ENCODE measurements around the gene CIART.

Gene CIART

DNA sequence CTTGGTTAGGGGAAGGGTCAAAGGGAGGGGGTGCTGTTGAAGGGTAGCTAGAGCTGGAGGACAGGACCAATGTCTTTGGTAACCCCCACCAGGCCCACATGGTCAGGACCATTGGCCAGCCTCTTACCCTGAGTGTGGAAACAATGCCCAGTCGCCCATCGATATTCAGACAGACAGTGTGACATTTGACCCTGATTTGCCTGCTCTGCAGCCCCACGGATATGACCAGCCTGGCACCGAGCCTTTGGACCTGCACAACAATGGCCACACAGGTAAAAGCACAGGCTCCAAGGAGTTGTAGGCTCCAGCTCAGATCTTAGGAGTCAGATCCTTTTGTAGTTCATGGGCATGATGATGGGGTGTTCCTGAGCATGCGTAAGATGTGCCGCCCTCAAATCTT, 21.0 kb upstream of the CIART start:
- Histone ChIP-seq H3K9me3 (ENCODE audit: control insufficient read depth in 1 of 2, low read length in 2 of 2) (no peaks in the 10 kb centered on the region), H3K4me1 (ENCODE audit: control insufficient read depth in 1 of 2, insufficient read depth in 2 of 2, low read length in 2 of 2) (peaks cover 17 to 19% of the 10 kb centered on the region in 2 donors), H3K27me3 (ENCODE audit: control insufficient read depth in 1 of 2, insufficient read depth in 2 of 2, low read length in 2 of 2) (peaks cover 7 to 15% of the 10 kb centered on the region in 2 donors), H3K36me3 (ENCODE audit: control insufficient read depth in 1 of 2, insufficient read depth in 2 of 2, low read length in 2 of 2) (peaks cover 6 to 18% of the 10 kb centered on the region in 2 donors), H3K4me3 (ENCODE audit: low read depth in 1 of 2, low read length in 2 of 2) (no peak overlapping the region), H3K27ac (ENCODE audit: low read depth, low read length) (no peak overlapping the region), H3K9ac (ENCODE audit: low read depth in 1 of 2, low read length in 2 of 2) (no peak overlapping the region)

DNA sequence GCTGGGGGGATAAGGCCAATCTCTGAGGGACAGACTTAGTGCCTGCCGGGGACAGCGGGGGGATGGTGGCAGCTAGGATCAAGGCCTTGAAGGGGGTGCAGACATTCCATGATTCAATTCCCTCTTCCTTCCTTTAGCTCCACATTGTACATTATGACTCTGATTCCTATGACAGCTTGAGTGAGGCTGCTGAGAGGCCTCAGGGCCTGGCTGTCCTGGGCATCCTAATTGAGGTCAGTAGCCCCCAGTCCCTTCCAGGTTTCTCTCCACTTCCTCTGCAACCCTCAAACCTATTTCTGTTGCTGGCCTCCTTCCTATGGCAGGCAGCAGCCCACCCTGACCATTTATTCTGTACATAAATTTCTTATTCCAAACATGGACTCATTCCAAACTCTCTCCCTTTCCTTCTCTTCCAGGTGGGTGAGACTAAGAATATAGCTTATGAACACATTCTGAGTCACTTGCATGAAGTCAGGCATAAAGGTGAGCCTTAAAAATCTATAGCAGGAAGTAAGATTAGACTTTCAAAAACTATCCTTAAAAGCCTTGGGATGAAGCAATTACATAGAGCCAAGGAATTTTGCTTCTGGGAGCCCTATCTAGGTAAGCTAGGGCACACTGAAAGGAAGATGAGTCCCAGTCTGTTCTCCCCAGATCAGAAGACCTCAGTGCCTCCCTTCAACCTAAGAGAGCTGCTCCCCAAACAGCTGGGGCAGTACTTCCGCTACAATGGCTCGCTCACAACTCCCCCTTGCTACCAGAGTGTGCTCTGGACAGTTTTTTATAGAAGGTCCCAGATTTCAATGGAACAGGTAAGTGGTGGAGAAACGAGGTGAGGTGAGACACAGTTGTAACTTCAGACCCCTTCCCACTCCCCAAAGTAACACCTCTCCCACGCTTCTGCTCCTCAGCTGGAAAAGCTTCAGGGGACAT, 19.7 kb upstream of the CIART start:
- H3K4me1 ChIP-seq (ENCODE audit: control insufficient read depth in 1 of 2, insufficient read depth in 2 of 2, low read length in 2 of 2), result peaks cover 24% of the 10 kb centered on the region in 2 donors
- H3K27ac ChIP-seq (ENCODE audit: low read depth, low read length), result no peak overlapping the region
- H3K9ac ChIP-seq (ENCODE audit: low read depth in 1 of 2, low read length in 2 of 2), result peak overlapping the region in 1 of 2 donors; percentile 25
- no peaks in the 10 kb centered on the region for H3K9me3 ChIP-seq (ENCODE audit: control insufficient read depth in 1 of 2, low read length in 2 of 2)
- H3K36me3 ChIP-seq (ENCODE audit: control insufficient read depth in 1 of 2, insufficient read depth in 2 of 2, low read length in 2 of 2), result peaks cover 15 to 30% of the 10 kb centered on the region in 2 donors
- no peak overlapping the region for H3K4me3 ChIP-seq (ENCODE audit: low read depth in 1 of 2, low read length in 2 of 2)
- H3K27me3 ChIP-seq (ENCODE audit: control insufficient read depth in 1 of 2, insufficient read depth in 2 of 2, low read length in 2 of 2), result peaks cover 6 to 10% of the 10 kb centered on the region in 2 donors

DNA sequence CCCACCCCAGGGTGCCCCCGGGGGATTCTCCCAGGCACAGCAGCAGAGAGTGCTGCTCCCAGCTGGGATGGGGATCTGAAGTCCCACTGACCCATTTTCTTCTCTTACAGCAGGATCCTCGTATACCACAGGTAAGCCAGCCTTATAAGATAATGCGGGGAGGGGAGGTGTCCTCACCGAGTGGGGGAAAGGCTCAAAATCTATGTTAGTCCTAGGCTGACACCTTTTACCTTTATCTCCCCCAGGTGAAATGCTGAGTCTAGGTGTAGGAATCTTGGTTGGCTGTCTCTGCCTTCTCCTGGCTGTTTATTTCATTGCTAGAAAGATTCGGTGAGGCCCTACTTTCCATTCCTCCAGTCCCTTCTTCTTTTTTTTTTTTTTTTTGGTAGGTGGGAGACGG, 18.8 kb upstream of the CIART start:
- H3K36me3 ChIP-seq (ENCODE audit: control insufficient read depth in 1 of 2, insufficient read depth in 2 of 2, low read length in 2 of 2), result peaks cover 15 to 30% of the 10 kb centered on the region in 2 donors
- no peak overlapping the region for H3K27ac ChIP-seq (ENCODE audit: low read depth, low read length)
- H3K4me3 ChIP-seq (ENCODE audit: low read depth in 1 of 2, low read length in 2 of 2), result no peak overlapping the region
- H3K9ac ChIP-seq (ENCODE audit: low read depth in 1 of 2, low read length in 2 of 2), result no peak overlapping the region
- H3K4me1 ChIP-seq (ENCODE audit: control insufficient read depth in 1 of 2, insufficient read depth in 2 of 2, low read length in 2 of 2), result peaks cover 28 to 30% of the 10 kb centered on the region in 2 donors
- H3K9me3 ChIP-seq (ENCODE audit: control insufficient read depth in 1 of 2, low read length in 2 of 2), result no peaks in the 10 kb centered on the region
- peaks cover 0 to 2% of the 10 kb centered on the region in 2 donors for H3K27me3 ChIP-seq (ENCODE audit: control insufficient read depth in 1 of 2, insufficient read depth in 2 of 2, low read length in 2 of 2)

DNA sequence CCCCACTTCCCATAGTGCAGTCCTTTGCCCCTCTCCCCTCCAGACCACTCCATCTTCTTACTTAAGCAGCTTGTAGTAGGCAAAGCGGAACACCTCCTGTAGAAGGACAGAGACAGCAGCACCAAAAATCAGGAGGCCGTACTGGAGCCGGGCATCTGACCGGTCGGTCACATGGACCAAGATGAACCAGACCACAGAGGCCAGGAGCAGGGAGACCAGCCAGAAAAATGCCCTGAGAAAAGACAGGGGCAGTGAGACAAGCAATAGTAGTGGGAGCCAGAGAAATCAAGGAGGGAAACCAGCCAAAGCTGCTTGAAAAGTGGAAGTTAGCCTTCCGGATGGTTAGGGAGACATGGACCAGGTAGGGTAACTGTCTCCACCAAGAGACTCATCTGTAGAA, 14.5 kb upstream of the CIART start:
- peak overlapping the region; percentile 97 for H3K4me3 ChIP-seq (ENCODE audit: low read depth in 1 of 2, low read length in 2 of 2)
- peaks cover 16% of the 10 kb centered on the region in 2 donors for H3K4me1 ChIP-seq (ENCODE audit: control insufficient read depth in 1 of 2, insufficient read depth in 2 of 2, low read length in 2 of 2)
- H3K27me3 ChIP-seq (ENCODE audit: control insufficient read depth in 1 of 2, insufficient read depth in 2 of 2, low read length in 2 of 2), result no peaks in the 10 kb centered on the region
- no peaks in the 10 kb centered on the region for H3K9me3 ChIP-seq (ENCODE audit: control insufficient read depth in 1 of 2, low read length in 2 of 2)
- H3K9ac ChIP-seq (ENCODE audit: low read depth in 1 of 2, low read length in 2 of 2), result peak overlapping the region; percentile 99
- H3K36me3 ChIP-seq (ENCODE audit: control insufficient read depth in 1 of 2, insufficient read depth in 2 of 2, low read length in 2 of 2), result peaks cover 15 to 30% of the 10 kb centered on the region in 2 donors
- no peak overlapping the region for H3K27ac ChIP-seq (ENCODE audit: low read depth, low read length)

DNA sequence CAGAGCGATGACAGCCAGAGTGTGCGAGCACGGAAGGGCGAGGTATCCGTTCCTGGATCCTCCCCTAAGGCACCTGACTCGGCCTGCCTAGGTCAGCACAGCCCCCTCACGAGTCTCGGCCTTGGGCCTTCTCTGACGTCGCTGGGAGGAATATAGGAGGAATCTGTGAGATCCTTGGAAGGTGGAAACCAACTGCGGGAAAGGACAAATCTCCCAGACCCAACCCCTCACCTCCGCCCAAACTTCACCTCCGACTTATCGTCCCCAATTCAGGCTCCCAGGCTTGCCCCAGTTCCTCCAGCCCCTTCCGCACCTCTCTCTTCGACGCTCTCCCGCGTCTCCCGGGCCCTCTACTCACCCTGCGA, 14.0 kb upstream of the CIART start:
- Histone ChIP-seq H3K9ac (ENCODE audit: low read depth in 1 of 2, low read length in 2 of 2) (peak overlapping the region; percentile 99), H3K36me3 (ENCODE audit: control insufficient read depth in 1 of 2, insufficient read depth in 2 of 2, low read length in 2 of 2) (peaks cover 15 to 30% of the 10 kb centered on the region in 2 donors), H3K9me3 (ENCODE audit: control insufficient read depth in 1 of 2, low read length in 2 of 2) (no peaks in the 10 kb centered on the region), H3K27me3 (ENCODE audit: control insufficient read depth in 1 of 2, insufficient read depth in 2 of 2, low read length in 2 of 2) (no peaks in the 10 kb centered on the region), H3K27ac (ENCODE audit: low read depth, low read length) (peak overlapping the region; percentile 87), H3K4me3 (ENCODE audit: low read depth in 1 of 2, low read length in 2 of 2) (peak overlapping the region; percentile 97), H3K4me1 (ENCODE audit: control insufficient read depth in 1 of 2, insufficient read depth in 2 of 2, low read length in 2 of 2) (peaks cover 14 to 16% of the 10 kb centered on the region in 2 donors)

DNA sequence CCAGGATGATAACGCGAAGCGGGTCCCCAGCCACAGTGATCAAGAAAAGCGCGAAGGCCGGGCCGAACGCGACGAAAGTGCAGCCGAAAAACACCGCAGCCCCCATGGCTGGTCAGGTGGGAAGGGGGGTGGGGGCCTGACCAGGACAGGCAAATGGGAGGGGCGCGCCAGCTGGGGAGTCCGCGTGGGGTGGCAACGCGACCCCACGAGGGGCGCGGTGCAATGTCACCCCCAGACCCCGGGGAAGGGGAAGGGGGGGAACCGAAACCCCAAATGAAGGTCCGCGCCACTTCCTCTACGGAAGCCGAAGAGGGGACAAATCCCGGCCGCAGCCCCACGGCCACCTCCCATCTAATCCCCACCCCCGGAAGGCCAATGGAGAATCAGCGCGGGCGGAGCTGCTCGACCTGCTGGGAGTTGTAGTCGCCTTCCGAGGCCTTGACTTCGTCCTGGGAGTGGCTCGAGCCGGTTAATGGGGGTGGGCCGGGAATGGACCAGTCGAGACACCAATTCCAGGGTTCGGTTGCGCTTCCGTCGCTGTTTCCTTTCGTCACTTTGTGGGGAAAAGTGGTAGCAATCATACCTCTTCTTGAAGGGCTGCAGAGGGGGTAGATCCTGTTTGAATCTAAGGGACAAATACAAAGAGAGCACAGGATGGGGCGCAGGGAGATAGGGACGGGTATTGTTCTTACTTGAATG, 13.5 kb upstream of the CIART start, which contains the start of gene APH1A:
Gene APH1A, minus strand, starts transcription at position 312 of the 699 bp plus-strand sequence. Its CDS starts 206 bp downstream, at position 106.
- peaks cover 15 to 30% of the 10 kb centered on the region in 2 donors for H3K36me3 ChIP-seq (ENCODE audit: control insufficient read depth in 1 of 2, insufficient read depth in 2 of 2, low read length in 2 of 2)
- peak within 1 kb of the TSS; percentile 97 for H3K4me3 ChIP-seq (ENCODE audit: low read depth in 1 of 2, low read length in 2 of 2)
- peak within 1 kb of the TSS; percentile 99 for H3K9ac ChIP-seq (ENCODE audit: low read depth in 1 of 2, low read length in 2 of 2)
- H3K9me3 ChIP-seq (ENCODE audit: control insufficient read depth in 1 of 2, low read length in 2 of 2), result no peaks in the 10 kb centered on the region
- H3K27ac ChIP-seq (ENCODE audit: low read depth, low read length), result peak within 1 kb of the TSS; percentile 87
- no peaks in the 10 kb centered on the region for H3K27me3 ChIP-seq (ENCODE audit: control insufficient read depth in 1 of 2, insufficient read depth in 2 of 2, low read length in 2 of 2)
- H3K4me1 ChIP-seq (ENCODE audit: control insufficient read depth in 1 of 2, insufficient read depth in 2 of 2, low read length in 2 of 2), result peaks cover 14 to 16% of the 10 kb centered on the region in 2 donors

DNA sequence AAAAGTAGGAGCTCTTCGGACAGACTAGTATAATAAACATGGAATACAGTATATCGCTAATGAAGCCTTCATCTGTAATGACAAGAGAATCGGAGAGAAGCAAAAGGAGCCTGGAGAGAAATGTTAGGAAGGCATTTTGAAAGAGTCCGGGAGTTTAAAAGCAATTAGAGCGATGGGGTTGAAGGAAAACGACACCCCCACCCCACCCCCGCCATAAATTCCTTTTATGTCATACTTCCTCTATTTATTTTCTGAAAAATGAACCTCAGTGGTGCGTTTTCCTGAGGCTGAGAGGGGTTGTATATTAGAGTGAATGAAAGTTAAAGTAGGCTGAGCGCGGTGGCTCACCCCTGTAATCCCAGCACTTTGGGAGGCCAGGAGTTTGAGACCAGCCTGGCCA, 12.9 kb upstream of the CIART start:
- peak overlapping the region; percentile 97 for H3K4me3 ChIP-seq (ENCODE audit: low read depth in 1 of 2, low read length in 2 of 2)
- peaks cover 15 to 29% of the 10 kb centered on the region in 2 donors for H3K36me3 ChIP-seq (ENCODE audit: control insufficient read depth in 1 of 2, insufficient read depth in 2 of 2, low read length in 2 of 2)
- no peaks in the 10 kb centered on the region for H3K27me3 ChIP-seq (ENCODE audit: control insufficient read depth in 1 of 2, insufficient read depth in 2 of 2, low read length in 2 of 2)
- H3K27ac ChIP-seq (ENCODE audit: low read depth, low read length), result peak overlapping the region; percentile 28
- H3K9me3 ChIP-seq (ENCODE audit: control insufficient read depth in 1 of 2, low read length in 2 of 2), result no peaks in the 10 kb centered on the region
- peaks cover 14 to 16% of the 10 kb centered on the region in 2 donors for H3K4me1 ChIP-seq (ENCODE audit: control insufficient read depth in 1 of 2, insufficient read depth in 2 of 2, low read length in 2 of 2)
- peak overlapping the region; percentile 99 for H3K9ac ChIP-seq (ENCODE audit: low read depth in 1 of 2, low read length in 2 of 2)

DNA sequence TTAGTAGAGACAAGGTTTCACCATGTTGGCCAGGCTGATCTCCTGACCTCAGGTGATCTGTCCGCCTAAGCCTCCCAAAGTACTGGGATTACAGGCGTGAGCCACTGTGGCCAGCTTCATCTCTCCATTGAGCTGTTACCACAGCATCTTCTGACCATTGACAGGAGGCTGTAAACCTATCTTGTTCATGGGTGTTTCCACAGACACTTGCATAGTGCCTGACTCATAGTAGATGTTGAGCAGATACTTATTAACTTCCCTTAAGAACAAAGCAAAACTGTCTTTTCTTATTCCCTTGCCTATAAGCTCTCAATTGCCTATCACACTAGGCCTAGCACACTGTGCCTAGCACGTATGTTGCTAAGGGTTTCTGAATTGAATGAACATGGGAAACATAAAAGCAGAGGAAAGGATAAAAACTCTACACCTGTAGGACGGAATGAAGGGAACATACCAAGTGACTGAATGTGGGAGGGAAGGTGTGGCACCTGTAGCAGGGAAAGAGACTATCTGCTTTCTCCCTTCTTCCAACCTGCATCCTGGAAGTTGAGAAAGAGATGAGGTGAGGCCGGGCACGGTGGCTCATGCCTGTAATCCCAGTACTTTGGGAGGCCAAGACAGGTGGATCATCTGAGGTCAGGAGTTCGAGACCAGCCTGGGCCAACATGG, 10.9 kb upstream of the CIART start:
- no peaks in the 10 kb centered on the region for H3K27me3 ChIP-seq (ENCODE audit: control insufficient read depth in 1 of 2, insufficient read depth in 2 of 2, low read length in 2 of 2)
- peaks cover 8 to 11% of the 10 kb centered on the region in 2 donors for H3K36me3 ChIP-seq (ENCODE audit: control insufficient read depth in 1 of 2, insufficient read depth in 2 of 2, low read length in 2 of 2)
- H3K27ac ChIP-seq (ENCODE audit: low read depth, low read length), result no peak overlapping the region
- no peak overlapping the region for H3K9ac ChIP-seq (ENCODE audit: low read depth in 1 of 2, low read length in 2 of 2)
- H3K4me1 ChIP-seq (ENCODE audit: control insufficient read depth in 1 of 2, insufficient read depth in 2 of 2, low read length in 2 of 2), result peaks cover 14 to 16% of the 10 kb centered on the region in 2 donors
- H3K9me3 ChIP-seq (ENCODE audit: control insufficient read depth in 1 of 2, low read length in 2 of 2), result no peaks in the 10 kb centered on the region
- H3K4me3 ChIP-seq (ENCODE audit: low read depth in 1 of 2, low read length in 2 of 2), result no peak overlapping the region

DNA sequence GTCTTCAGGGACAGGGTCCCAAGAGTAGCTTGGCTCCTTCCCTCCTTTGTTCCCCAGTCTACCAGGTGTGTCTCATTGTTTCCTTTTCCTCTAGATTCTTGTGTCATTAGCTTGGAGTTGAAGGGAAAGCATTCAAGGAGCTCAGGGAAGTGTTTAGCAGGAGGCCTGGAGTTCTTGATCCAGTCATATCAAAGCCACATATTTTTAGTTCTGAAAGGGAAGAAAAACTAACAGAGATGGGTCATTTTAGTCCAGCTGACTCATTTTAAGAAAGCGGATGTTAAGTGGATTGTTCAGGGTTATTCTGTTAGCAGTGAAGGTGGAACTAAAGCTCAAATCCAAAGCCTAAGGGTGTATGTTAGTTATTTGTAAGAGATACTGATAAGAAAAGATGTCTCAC, 9.0 kb upstream of the CIART start:
- Histone ChIP-seq H3K9ac (ENCODE audit: low read depth in 1 of 2, low read length in 2 of 2) (no peak overlapping the region), H3K27ac (ENCODE audit: low read depth, low read length) (no peak overlapping the region), H3K4me1 (ENCODE audit: control insufficient read depth in 1 of 2, insufficient read depth in 2 of 2, low read length in 2 of 2) (peaks cover 0 to 2% of the 10 kb centered on the region in 2 donors), H3K9me3 (ENCODE audit: control insufficient read depth in 1 of 2, low read length in 2 of 2) (no peaks in the 10 kb centered on the region), H3K36me3 (ENCODE audit: control insufficient read depth in 1 of 2, insufficient read depth in 2 of 2, low read length in 2 of 2) (no peaks in the 10 kb centered on the region), H3K27me3 (ENCODE audit: control insufficient read depth in 1 of 2, insufficient read depth in 2 of 2, low read length in 2 of 2) (no peaks in the 10 kb centered on the region), H3K4me3 (ENCODE audit: low read depth in 1 of 2, low read length in 2 of 2) (peak overlapping the region in 1 of 2 donors; percentile 6)

All from duodenal mucosa (tissue), 2 donors.